H1 (cell line): ENCODE results near the gene HELZ2. TPM values are rescaled to one million over a fixed set of nuclear protein-coding genes. Genes with fewer than 3 reads are reported as not detected.

Experiments used
- CTCF ChIA-PET: fragments of 300-600 bp; sonication (Branson Sonifier 250); formaldehyde crosslinking; loops from one replicate; lab custom pipeline; 2021; ENCODE audit not compliant: partially characterized antibody; lab: Charles Lee
- POLR2A ChIA-PET: fragments of 300-600 bp; sonication (Branson Sonifier 250); formaldehyde crosslinking; loops from one replicate; lab custom pipeline; 2021; ENCODE audit warnings: inconsistent platforms; ENCODE audit not compliant: partially characterized antibody; lab: Charles Lee
- DNase-seq, 2 experiments: peaks; one replicate each; pipeline versions ENCODE4 v3.0.0 to v3.0.0-alpha.2; 2010 to 2022; ENCODE audit warnings: low spot score in 2 of 2, low read depth in 1 of 2, mixed read lengths in 1 of 2
- FAIRE-seq: peaks from 2 replicates; lab custom pipeline; 2011; peaks lifted over from hg19 to GRCh38; lab: Jason Lieb, UNC
- H2AFZ ChIP-seq: 2 replicates; pipeline ENCODE4 v1.8.1; 2012; ENCODE audit warnings: low read length, inconsistent platforms
- H2AK5ac ChIP-seq: 2 replicates; pipeline ENCODE4 v1.6.1; 2013; ENCODE audit warnings: low read depth, low read length
- H2BK120ac ChIP-seq: replicated peaks from 2 replicates; pipeline ENCODE3; 2013; ENCODE audit warnings: low read depth, low read length, inconsistent platforms
- H2BK12ac ChIP-seq: 2 replicates; pipeline ENCODE4 v1.6.1; 2013; ENCODE audit warnings: low read depth, low read length
- H2BK15ac ChIP-seq: 2 replicates; pipeline ENCODE4 v1.6.1; 2013; ENCODE audit warnings: low read length
- H2BK20ac ChIP-seq: 2 replicates; pipeline ENCODE4 v1.6.1; 2013; ENCODE audit warnings: low read length
- H2BK5ac ChIP-seq: 2 replicates; pipeline ENCODE4 v1.6.1; 2013; ENCODE audit warnings: low read depth, low read length
- H3K14ac ChIP-seq: 2 replicates; pipeline ENCODE4 v1.6.1; 2013; ENCODE audit warnings: inconsistent platforms; ENCODE audit not compliant: insufficient read length
- H3K18ac ChIP-seq: 2 replicates; pipeline ENCODE4 v1.6.1; 2013; ENCODE audit warnings: low read length; ENCODE audit errors: extremely low read depth
- H3K23ac ChIP-seq: 2 replicates; pipeline ENCODE4 v1.6.1; 2013; ENCODE audit warnings: inconsistent platforms; ENCODE audit not compliant: insufficient read length
- H3K23me2 ChIP-seq: 2 replicates; pipeline ENCODE4 v1.6.1; 2013; ENCODE audit warnings: low read depth, low read length
- H3K27ac ChIP-seq: 2 replicates; pipeline ENCODE4 v1.6.1; 2011; ENCODE audit warnings: low read depth, low read length, inconsistent platforms
- H3K27me3 ChIP-seq, 4 experiments: replicated peaks in 1 of 4; 1 replicate in 1 of 4; 2 replicates in 3 of 4; pipeline versions ENCODE4 v1.6.1 to v1.8.1; 2011 to 2013; ENCODE audit warnings: low read length in 3 of 4, mild to moderate bottlenecking in 3 of 4, inconsistent platforms in 2 of 4, mixed read lengths in 2 of 4, moderate library complexity in 1 of 4; ENCODE audit not compliant: control insufficient read depth in 3 of 4, insufficient read depth in 3 of 4; ENCODE audit errors: extremely low read depth in 1 of 4
- H3K36me3 ChIP-seq, 4 experiments: 2 replicates each; pipeline versions ENCODE4 v1.6.1 to v1.8.1; 2011 to 2013; ENCODE audit warnings: mild to moderate bottlenecking in 4 of 4, low read length in 3 of 4, moderate library complexity in 2 of 4, control low read depth in 1 of 4, inconsistent platforms in 1 of 4; ENCODE audit not compliant: insufficient read depth in 4 of 4, control insufficient read depth in 2 of 4
- H3K4ac ChIP-seq: replicated peaks from 2 replicates; pipeline ENCODE3; 2013; ENCODE audit warnings: low read length, low read depth, mixed read lengths, inconsistent platforms; ENCODE audit not compliant: insufficient read length
- H3K4me1 ChIP-seq, 4 experiments: replicated peaks in 1 of 4; 1 replicate in 1 of 4; 2 replicates in 3 of 4; pipeline versions ENCODE4 v1.6.1 to v1.8.1; 2011 to 2013; ENCODE audit warnings: low read length in 3 of 4, inconsistent platforms in 2 of 4, mixed read lengths in 1 of 4; ENCODE audit not compliant: insufficient read depth in 4 of 4, control insufficient read depth in 3 of 4
- H3K4me2 ChIP-seq, 2 experiments: 2 replicates each; pipeline versions ENCODE4 v1.6.1 to v1.8.1; 2011 to 2013; ENCODE audit warnings: low read depth in 2 of 2, low read length in 2 of 2, control low read depth in 1 of 2, inconsistent platforms in 1 of 2, mild to moderate bottlenecking in 1 of 2; ENCODE audit not compliant: insufficient read depth in 1 of 2
- H3K4me3 ChIP-seq, 4 experiments: fragments of 200-600, 300-600 bp in 1 of 4; sonication (generic), shearing (Covaris generic), sonication (Bioruptor Twin) in 1 of 4; 2 replicates each; pipeline versions ENCODE4 v1.5.1 to v1.8.1; 2011 to 2016; ENCODE audit warnings: low read length in 4 of 4, low read depth in 3 of 4, control low read depth in 2 of 4, inconsistent platforms in 2 of 4, mild to moderate bottlenecking in 2 of 4, mixed read lengths in 1 of 4, moderate library complexity in 1 of 4; ENCODE audit not compliant: insufficient read depth in 2 of 4; ENCODE audit errors: extremely low read depth in 1 of 4
- H3K56ac ChIP-seq: replicated peaks from 2 replicates; pipeline ENCODE3; 2013; ENCODE audit warnings: low read depth, mild to moderate bottlenecking, mixed read lengths, low read length, inconsistent platforms; ENCODE audit not compliant: insufficient read length
- H3K79me1 ChIP-seq: 2 replicates; pipeline ENCODE4 v1.6.1; 2013; ENCODE audit warnings: low read depth, low read length, control low read depth
- H3K79me2 ChIP-seq, 2 experiments: 2 replicates each; pipeline versions ENCODE4 v1.6.1 to v1.8.1; 2012 to 2013; ENCODE audit warnings: low read length in 2 of 2, mild to moderate bottlenecking in 2 of 2, inconsistent platforms in 1 of 2; ENCODE audit not compliant: insufficient read depth in 2 of 2, control insufficient read depth in 1 of 2
- H3K9ac ChIP-seq, 4 experiments: replicated peaks in 1 of 4; 1 replicate in 1 of 4; 2 replicates in 3 of 4; pipeline versions ENCODE4 v1.6.1 to v1.8.1; 2011 to 2013; ENCODE audit warnings: low read depth in 3 of 4, low read length in 3 of 4, control low read depth in 2 of 4, mild to moderate bottlenecking in 2 of 4, moderate library complexity in 2 of 4, inconsistent platforms in 1 of 4; ENCODE audit errors: extremely low read depth in 1 of 4
- H3K9me3 ChIP-seq, 2 experiments: 2 replicates each; pipeline versions ENCODE4 v1.6.1 to v1.8.1; 2012 to 2013; ENCODE audit warnings: mild to moderate bottlenecking in 2 of 2, moderate library complexity in 2 of 2, control low read depth in 1 of 2, inconsistent platforms in 1 of 2, low read depth in 1 of 2, low read length in 1 of 2, mixed read lengths in 1 of 2; ENCODE audit not compliant: insufficient read depth in 2 of 2
- H4K20me1 ChIP-seq, 2 experiments: replicated peaks in 1 of 2; 2 replicates each; pipeline versions ENCODE3 to v1.8.1; 2011 to 2013; ENCODE audit warnings: inconsistent platforms in 2 of 2, low read length in 2 of 2, mild to moderate bottlenecking in 1 of 2; ENCODE audit not compliant: insufficient read depth in 2 of 2, control insufficient read depth in 1 of 2
- H4K5ac ChIP-seq: 2 replicates; pipeline ENCODE4 v1.6.1; 2013; ENCODE audit warnings: low read length, low read depth, mixed read lengths, inconsistent platforms; ENCODE audit not compliant: insufficient read length
- H4K8ac ChIP-seq: 2 replicates; pipeline ENCODE4 v1.8.0; 2013; ENCODE audit warnings: mild to moderate bottlenecking, moderate library complexity, low read length, inconsistent platforms; ENCODE audit not compliant: insufficient read depth; ENCODE audit errors: extremely low read depth
- H4K91ac ChIP-seq: replicated peaks from 2 replicates; pipeline ENCODE3; 2013; ENCODE audit warnings: low read length, mixed read lengths, inconsistent platforms; ENCODE audit not compliant: insufficient read length
- CTBP2 ChIP-seq: IDR thresholded peaks from 2 replicates; pipeline ENCODE4 v1.7.0; 2011; ENCODE audit warnings: borderline replicate concordance, mild to moderate bottlenecking, moderate library complexity, mixed read lengths, low read length; ENCODE audit not compliant: insufficient read depth, insufficient read length
- CTCF ChIP-seq, 3 experiments: IDR thresholded peaks; 1 replicate in 2 of 3; 2 replicates in 1 of 3; pipeline versions ENCODE4 v1.5.1 to v1.6.1; 2011; ENCODE audit warnings: low read length in 3 of 3, mild to moderate bottlenecking in 3 of 3, inconsistent platforms in 2 of 3, low read depth in 1 of 3, moderate library complexity in 1 of 3; ENCODE audit not compliant: insufficient read depth in 1 of 3; ENCODE audit errors: control extremely low read depth in 1 of 3
- HDAC2 ChIP-seq, 2 experiments: fragments of 300-600 bp in 1 of 2; sonication (generic) in 1 of 2; IDR thresholded peaks; 2 replicates each; pipeline ENCODE4 v1.6.1; 2011 to 2012; ENCODE audit warnings: low read depth in 2 of 2, low read length in 2 of 2, mild to moderate bottlenecking in 2 of 2, moderate library complexity in 2 of 2, borderline replicate concordance in 1 of 2, inconsistent platforms in 1 of 2
- WGBS, 2 experiments: shearing (Covaris generic) in 1 of 2; methylation state at CpG; one replicate each; pipeline versions ENCODE4 v1.1.6 to v1.1.7; 2013 to 2015; ENCODE audit warnings: low lambda C conversion rate in 2 of 2, mixed read lengths in 2 of 2, inconsistent platforms in 1 of 2, low coverage in 1 of 2, missing lambda C conversion rate in 1 of 2; ENCODE audit not compliant: insufficient replicate concordance in 2 of 2, insufficient coverage in 1 of 2, insufficient read length in 1 of 2; ENCODE audit errors: extremely low coverage in 1 of 2, missing lambda C conversion rate in 1 of 2; 5-methylcytosine and 5-hydroxymethylcytosine counted together
- polyA plus RNA-seq, 7 experiments: library from polyadenylated mRNA; depleted of rRNA in 3 of 7; stranded (reverse) in 5 of 7; unstranded in 2 of 7; fragments of >200 nt in 5 of 7; fragments of 200-250 nt in 2 of 7; gene quantifications; 1 replicate in 5 of 7; 2 replicates in 1 of 7; 4 replicates in 1 of 7; pipeline versions ENCODE4 v1.2.1 to v1.2.3, GENCODE V29; 2011 to 2013; ENCODE audit warnings: missing spikeins in 2 of 7, mixed read lengths in 2 of 7
- total RNA-seq: library from RNA; stranded (reverse); fragmentation: NEBNext Ultra II Directional; extraction: Animal tissue kit (Norgen Biotek cat#: 25700); gene quantifications from 2 replicates; pipeline ENCODE4 v1.2.1, GENCODE V29; 2021

HELZ2 gene
- total and polyA plus RNA-seq, 2 of the 8 experiments (the other 6 are each of a cell fraction or from before 2014, with no cell fraction given) = 7.9 to 17.5 TPM

GRCh38 chr20:63538204-63539091 is 35.6 kb downstream of the HELZ2 start:
- no peaks in the 10 kb centered on the region for H3K23me2 ChIP-seq
- H3K18ac ChIP-seq = 0 out of 2 replicates have a peak overlapping the region, but pooled peaks have one; percentile 51
- H3K4me3 ChIP-seq = peak overlapping the region in 1 of 4 experiments; percentile 48; a peak in 2 of 8 replicates
- no peaks in the 10 kb centered on the region for H3K79me2 ChIP-seq
- FAIRE-seq = no peak
- H4K91ac ChIP-seq = no peak overlapping the region
- H4K20me1 ChIP-seq = no peaks in the 10 kb centered on the region
- no peak overlapping the region for H3K23ac ChIP-seq
- no peak for DNase-seq
- peak overlapping the region; percentile 29 for H4K5ac ChIP-seq
- H2BK20ac ChIP-seq = 0 out of 2 replicates have a peak overlapping the region, but pooled peaks have one; percentile 61
- no peaks in the 10 kb centered on the region for H3K27me3 ChIP-seq
- no peaks in the 10 kb centered on the region for H3K79me1 ChIP-seq
- H3K27ac ChIP-seq = no peak overlapping the region
- ChIA-PET POLR2A (interaction anchor here (1.1 to 3.7 kb wide), 4 partner anchors 16 to 104 kb away, joined by 4 to 26 read pairs (median 4); partner anchors contain the start of gene PPDPF), CTCF (interaction anchor here (0.5 to 4.8 kb wide), 66 partner anchors 8 to 638 kb away, joined by 3 to 23 read pairs (median 4); partner anchors contain the start of genes CHRNA4, FNDC11, HELZ2 and LIME1)
- H3K36me3 ChIP-seq = no peaks in the 10 kb centered on the region
- 74% methylated on average over 17 of the region's 27 CpGs; no CpG with 5 or more reads in 1 of the 2 experiments for WGBS, 2 experiments
- H3K56ac ChIP-seq = no peak overlapping the region
- no peak overlapping the region for H2BK120ac ChIP-seq
- H2BK15ac ChIP-seq = no peak overlapping the region
- 0 out of 2 replicates have a peak overlapping the region, but pooled peaks have one; percentile 22 for H4K8ac ChIP-seq
- H2BK12ac ChIP-seq = peak overlapping the region; percentile 75; the same call in 1 of the 2 replicates
- H3K4ac ChIP-seq = no peak overlapping the region
- H3K4me1 ChIP-seq = peaks cover 0 to 23% (median 3%) of the 10 kb centered on the region in 4 experiments; a peak in 5 of 7 replicates
- no peak overlapping the region for H3K9ac ChIP-seq
- H2AFZ ChIP-seq = no peak overlapping the region
- peak overlapping the region in 1 of 2 experiments; percentile 67; a peak in 2 of 4 replicates for H3K4me2 ChIP-seq
- no peak overlapping the region for H2BK5ac ChIP-seq
- no peaks in the 10 kb centered on the region for H3K9me3 ChIP-seq
- H2AK5ac ChIP-seq = no peak overlapping the region
- no peak for TF ChIP-seq CTBP2
- peak in 2 of 3 experiments; percentile 40 to 47; a peak in 3 of 4 replicates for TF ChIP-seq CTCF (IDR thresholded peaks at IDR 0.05; ENCODE audit: control extremely low read depth in 1 of 3, insufficient read depth in 1 of 3, low read depth in 1 of 3, low read length in 3 of 3)
- peak in 1 of 2 experiments; percentile 40; a peak in 1 of 4 replicates for TF ChIP-seq HDAC2 (IDR thresholded peaks at IDR 0.05; ENCODE audit: borderline replicate concordance in 1 of 2, low read depth in 2 of 2, low read length in 2 of 2)
- no peak overlapping the region for H3K14ac ChIP-seq
